ENCODE data around the gene RDH12. TPM values are rescaled to one million over a fixed set of nuclear protein-coding genes. Genes with fewer than 3 reads are reported as not detected.

RDH12 gene
- total RNA-seq, 1 experiment from 2014 or later = 0.27 TPM

DNA sequence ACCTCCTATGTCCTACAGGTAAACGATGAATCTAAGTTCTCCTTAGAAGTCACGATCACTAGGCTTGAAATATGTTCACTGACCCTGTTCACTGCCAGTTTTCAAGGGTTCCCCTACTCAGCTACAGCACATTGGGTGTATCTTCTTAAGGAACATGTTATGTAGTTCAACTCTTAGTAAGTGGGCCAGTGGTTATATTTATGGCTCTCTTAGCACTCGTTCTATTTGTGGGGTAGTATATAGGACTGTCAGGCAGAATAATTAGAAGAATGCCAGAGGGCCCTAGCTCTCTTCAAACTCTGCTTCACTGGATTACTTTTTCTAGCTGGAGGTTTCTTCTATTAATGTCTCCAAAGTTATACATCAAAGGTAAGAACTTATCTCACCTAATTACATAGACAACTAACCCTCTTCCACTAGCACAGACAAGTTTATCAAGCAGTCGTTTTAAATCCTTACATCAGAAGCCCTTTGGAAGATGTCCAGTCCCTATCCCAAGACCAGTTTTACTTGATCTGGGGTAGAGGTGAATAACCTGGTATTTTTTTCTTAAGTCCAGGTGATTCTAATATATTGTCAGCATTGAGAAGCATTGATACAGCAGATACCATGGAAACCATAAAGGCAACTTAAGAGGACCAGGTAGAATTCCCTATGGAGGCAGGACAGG, 75.1 kb downstream of the RDH12 start:
- Histone ChIP-seq H3K9me2 (ENCODE audit: insufficient read depth) (no peaks in the 10 kb centered on the region), H4K20me1 (ENCODE audit: insufficient read depth) (no peaks in the 10 kb centered on the region), H3K79me2 (ENCODE audit: insufficient read depth, low read length) (no peaks in the 10 kb centered on the region), H3K4me2 (ENCODE audit: low read length) (no peak overlapping the region), H2AFZ (ENCODE audit: low read depth, low read length, poor library complexity, severe bottlenecking) (no peak overlapping the region), H3K4me1 (ENCODE audit: control insufficient read depth in 1 of 2, insufficient read depth in 2 of 2, low read length in 2 of 2) (no peaks in the 10 kb centered on the region), H3K9me3 (ENCODE audit: control insufficient read depth in 1 of 2, insufficient read depth in 1 of 2, low read depth in 1 of 2, low read length in 2 of 2) (no peaks in the 10 kb centered on the region), H3K4me3 (replicated peaks in 1 of 2; ENCODE audit: low read depth in 1 of 2, low read length in 2 of 2) (no peak overlapping the region), H3K27me3 (ENCODE audit: insufficient read depth, low read length) (no peaks in the 10 kb centered on the region), H3K9ac (ENCODE audit: low read length) (no peak overlapping the region), H3K27ac (ENCODE audit: low read depth, low read length) (no peak overlapping the region), H3K36me3 (ENCODE audit: control insufficient read depth in 1 of 2, insufficient read depth in 2 of 2, low read length in 2 of 2) (peaks cover 12 to 15% of the 10 kb centered on the region in 2 experiments; a peak in 3 of 4 replicates)
- POLR2A ChIA-PET = no interaction called here
- CTCF ChIA-PET = no interaction called here
- DNase-seq (ENCODE audit: low read depth, low spot score) = no peak
- no peak for ATAC-seq
- RAD21 ChIA-PET (ENCODE audit: low non-redundant PET in 1 of 2, low total read pairs in 2 of 2, uncharacterized antibody in 2 of 2, unreplicated experiment in 2 of 2) = no interaction called here
- no peak for TF ChIP-seq YY1 (IDR thresholded peaks at IDR 0.05; ENCODE audit: extremely low read depth, insufficient replicate concordance, low read depth, low read length)
- TF ChIP-seq SIN3A (IDR thresholded peaks at IDR 0.05; ENCODE audit: low read depth) = no peak
- no peak for TF ChIP-seq CBX3 (IDR thresholded peaks at IDR 0.05; ENCODE audit: low read depth)
- no peak for TF ChIP-seq ZNF274 (IDR thresholded peaks at IDR 0.05; ENCODE audit: low read depth, low read length)
- TF ChIP-seq, protein P1, sequence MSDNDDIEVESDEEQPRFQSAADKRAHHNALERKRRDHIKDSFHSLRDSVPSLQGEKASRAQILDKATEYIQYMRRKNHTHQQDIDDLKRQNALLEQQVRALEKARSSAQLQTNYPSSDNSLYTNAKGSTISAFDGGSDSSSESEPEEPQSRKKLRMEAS (IDR thresholded peaks at IDR 0.05) = no peak
- TF ChIP-seq SRF (IDR thresholded peaks at IDR 0.05; ENCODE audit: low read depth) = no peak
- TF ChIP-seq POLR2AphosphoS5 (IDR thresholded peaks at IDR 0.05; ENCODE audit: low read depth, low read length) = no peak
- TF ChIP-seq JUND (IDR thresholded peaks at IDR 0.05) = no peak
- TF ChIP-seq, protein P2, sequence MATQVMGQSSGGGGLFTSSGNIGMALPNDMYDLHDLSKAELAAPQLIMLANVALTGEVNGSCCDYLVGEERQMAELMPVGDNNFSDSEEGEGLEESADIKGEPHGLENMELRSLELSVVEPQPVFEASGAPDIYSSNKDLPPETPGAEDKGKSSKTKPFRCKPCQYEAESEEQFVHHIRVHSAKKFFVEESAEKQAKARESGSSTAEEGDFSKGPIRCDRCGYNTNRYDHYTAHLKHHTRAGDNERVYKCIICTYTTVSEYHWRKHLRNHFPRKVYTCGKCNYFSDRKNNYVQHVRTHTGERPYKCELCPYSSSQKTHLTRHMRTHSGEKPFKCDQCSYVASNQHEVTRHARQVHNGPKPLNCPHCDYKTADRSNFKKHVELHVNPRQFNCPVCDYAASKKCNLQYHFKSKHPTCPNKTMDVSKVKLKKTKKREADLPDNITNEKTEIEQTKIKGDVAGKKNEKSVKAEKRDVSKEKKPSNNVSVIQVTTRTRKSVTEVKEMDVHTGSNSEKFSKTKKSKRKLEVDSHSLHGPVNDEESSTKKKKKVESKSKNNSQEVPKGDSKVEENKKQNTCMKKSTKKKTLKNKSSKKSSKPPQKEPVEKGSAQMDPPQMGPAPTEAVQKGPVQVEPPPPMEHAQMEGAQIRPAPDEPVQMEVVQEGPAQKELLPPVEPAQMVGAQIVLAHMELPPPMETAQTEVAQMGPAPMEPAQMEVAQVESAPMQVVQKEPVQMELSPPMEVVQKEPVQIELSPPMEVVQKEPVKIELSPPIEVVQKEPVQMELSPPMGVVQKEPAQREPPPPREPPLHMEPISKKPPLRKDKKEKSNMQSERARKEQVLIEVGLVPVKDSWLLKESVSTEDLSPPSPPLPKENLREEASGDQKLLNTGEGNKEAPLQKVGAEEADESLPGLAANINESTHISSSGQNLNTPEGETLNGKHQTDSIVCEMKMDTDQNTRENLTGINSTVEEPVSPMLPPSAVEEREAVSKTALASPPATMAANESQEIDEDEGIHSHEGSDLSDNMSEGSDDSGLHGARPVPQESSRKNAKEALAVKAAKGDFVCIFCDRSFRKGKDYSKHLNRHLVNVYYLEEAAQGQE (IDR thresholded peaks at IDR 0.05; ENCODE audit: low read depth) = no peak
- intact Hi-C loops (cut with micrococcal nuclease) = no loop called here
- BruUV-seq (replicated peaks) = no TSS peak
